ENCODE results near the gene THAP8.

DNA sequence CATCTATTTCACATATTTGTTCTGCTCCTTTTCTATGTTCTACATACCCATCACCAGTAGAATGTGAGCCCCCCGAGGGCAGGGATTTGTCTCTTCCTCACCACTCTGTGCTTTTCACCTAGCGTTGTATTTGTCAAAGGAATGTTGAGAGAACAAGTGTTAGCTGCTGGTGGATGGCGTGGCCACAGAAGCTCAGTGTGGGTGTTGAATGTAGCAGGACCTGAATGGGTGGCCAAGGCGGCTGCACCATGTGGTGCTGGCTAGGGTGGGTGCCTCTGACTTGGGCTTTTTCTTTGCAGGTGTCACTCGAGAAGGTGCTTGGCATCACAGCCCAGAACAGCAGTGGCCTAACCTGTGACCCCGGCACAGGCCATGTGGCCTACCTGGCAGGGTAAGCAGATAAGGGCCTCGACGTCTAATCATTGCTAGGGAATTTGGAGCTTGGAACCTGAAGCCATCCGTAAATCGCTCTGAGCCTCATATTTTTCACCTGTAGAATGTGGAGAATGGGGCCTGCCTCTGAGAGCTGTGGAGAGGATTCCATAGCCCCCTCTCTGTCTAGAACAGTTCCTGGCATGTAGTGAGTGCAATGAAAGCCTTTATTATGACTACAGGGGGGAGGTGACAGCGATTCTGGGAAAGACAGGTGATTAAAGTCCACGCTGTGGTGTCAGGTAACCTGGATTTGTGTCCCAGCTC lies 4.5 kb upstream of the THAP8 start:
- TF ChIP-seq, protein P1, sequence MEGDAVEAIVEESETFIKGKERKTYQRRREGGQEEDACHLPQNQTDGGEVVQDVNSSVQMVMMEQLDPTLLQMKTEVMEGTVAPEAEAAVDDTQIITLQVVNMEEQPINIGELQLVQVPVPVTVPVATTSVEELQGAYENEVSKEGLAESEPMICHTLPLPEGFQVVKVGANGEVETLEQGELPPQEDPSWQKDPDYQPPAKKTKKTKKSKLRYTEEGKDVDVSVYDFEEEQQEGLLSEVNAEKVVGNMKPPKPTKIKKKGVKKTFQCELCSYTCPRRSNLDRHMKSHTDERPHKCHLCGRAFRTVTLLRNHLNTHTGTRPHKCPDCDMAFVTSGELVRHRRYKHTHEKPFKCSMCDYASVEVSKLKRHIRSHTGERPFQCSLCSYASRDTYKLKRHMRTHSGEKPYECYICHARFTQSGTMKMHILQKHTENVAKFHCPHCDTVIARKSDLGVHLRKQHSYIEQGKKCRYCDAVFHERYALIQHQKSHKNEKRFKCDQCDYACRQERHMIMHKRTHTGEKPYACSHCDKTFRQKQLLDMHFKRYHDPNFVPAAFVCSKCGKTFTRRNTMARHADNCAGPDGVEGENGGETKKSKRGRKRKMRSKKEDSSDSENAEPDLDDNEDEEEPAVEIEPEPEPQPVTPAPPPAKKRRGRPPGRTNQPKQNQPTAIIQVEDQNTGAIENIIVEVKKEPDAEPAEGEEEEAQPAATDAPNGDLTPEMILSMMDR (IDR thresholded peaks at IDR 0.05; ENCODE audit: low read depth, low read length, poor library complexity, severe bottlenecking), result no peak
- TF ChIP-seq EZH2phosphoT487 (IDR thresholded peaks at IDR 0.05; ENCODE audit: borderline replicate concordance, low read length), result no peak
